Measurements from ENCODE around the gene ARHGEF1.

GRCh38 chr19:41940731-41941409 lies 57.9 kb downstream of the ARHGEF1 start:
- TF ChIP-seq, protein P1, sequence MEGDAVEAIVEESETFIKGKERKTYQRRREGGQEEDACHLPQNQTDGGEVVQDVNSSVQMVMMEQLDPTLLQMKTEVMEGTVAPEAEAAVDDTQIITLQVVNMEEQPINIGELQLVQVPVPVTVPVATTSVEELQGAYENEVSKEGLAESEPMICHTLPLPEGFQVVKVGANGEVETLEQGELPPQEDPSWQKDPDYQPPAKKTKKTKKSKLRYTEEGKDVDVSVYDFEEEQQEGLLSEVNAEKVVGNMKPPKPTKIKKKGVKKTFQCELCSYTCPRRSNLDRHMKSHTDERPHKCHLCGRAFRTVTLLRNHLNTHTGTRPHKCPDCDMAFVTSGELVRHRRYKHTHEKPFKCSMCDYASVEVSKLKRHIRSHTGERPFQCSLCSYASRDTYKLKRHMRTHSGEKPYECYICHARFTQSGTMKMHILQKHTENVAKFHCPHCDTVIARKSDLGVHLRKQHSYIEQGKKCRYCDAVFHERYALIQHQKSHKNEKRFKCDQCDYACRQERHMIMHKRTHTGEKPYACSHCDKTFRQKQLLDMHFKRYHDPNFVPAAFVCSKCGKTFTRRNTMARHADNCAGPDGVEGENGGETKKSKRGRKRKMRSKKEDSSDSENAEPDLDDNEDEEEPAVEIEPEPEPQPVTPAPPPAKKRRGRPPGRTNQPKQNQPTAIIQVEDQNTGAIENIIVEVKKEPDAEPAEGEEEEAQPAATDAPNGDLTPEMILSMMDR (IDR thresholded peaks at IDR 0.05), result no peak
- TF ChIP-seq EP300 (IDR thresholded peaks at IDR 0.05), result no peak
- TF ChIP-seq POLR2A (IDR thresholded peaks at IDR 0.05; ENCODE audit: low read depth), result no peak
